ENCODE data around the gene OXCT1.

DNA sequence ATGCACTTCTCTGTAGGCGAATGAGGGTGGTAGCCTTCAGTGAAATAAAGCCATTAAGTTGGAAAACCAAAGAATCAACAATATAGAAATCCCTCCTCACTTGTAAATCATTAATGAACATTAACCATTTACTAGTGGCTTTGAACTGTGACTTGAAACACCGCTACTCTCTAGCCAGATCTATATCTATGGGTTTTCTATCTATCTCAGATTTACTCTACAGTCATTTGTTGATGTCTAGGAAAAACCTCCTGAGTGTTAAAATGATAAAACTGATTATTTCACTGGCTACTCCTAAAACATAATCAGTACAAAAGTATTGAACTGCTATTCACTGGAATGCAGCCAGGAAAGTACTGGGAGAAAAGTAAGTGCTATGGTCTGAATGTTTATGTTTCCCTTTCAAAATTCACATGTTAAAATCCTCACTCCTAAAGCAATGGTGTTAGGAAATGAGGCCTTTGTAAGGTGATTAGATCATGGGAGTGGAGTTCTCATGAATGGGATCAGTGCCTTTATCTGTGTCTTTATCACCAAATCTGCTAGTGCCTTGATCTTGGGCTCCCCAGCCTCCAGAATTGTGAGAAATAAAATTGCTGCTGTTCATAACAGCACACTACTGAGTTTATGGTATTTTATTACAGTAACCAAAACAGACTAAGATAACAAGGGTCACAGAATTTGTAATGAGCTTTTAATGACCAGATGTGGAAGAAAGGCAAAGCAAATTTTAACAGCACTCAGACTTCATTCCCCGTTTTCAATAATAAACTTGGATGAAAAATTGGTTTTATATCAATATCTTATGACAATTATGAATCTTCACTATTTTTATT is 8.6 kb upstream of the OXCT1 start:
- TF ChIP-seq, protein P1, sequence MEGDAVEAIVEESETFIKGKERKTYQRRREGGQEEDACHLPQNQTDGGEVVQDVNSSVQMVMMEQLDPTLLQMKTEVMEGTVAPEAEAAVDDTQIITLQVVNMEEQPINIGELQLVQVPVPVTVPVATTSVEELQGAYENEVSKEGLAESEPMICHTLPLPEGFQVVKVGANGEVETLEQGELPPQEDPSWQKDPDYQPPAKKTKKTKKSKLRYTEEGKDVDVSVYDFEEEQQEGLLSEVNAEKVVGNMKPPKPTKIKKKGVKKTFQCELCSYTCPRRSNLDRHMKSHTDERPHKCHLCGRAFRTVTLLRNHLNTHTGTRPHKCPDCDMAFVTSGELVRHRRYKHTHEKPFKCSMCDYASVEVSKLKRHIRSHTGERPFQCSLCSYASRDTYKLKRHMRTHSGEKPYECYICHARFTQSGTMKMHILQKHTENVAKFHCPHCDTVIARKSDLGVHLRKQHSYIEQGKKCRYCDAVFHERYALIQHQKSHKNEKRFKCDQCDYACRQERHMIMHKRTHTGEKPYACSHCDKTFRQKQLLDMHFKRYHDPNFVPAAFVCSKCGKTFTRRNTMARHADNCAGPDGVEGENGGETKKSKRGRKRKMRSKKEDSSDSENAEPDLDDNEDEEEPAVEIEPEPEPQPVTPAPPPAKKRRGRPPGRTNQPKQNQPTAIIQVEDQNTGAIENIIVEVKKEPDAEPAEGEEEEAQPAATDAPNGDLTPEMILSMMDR (conservative IDR thresholded peaks at IDR 0.05 in 1 of 2, IDR thresholded peaks at IDR 0.05 in 1 of 2; ENCODE audit: extremely low read depth in 1 of 2, insufficient read depth in 1 of 2, low read depth in 1 of 2, low read length in 2 of 2) = no peak
- TF ChIP-seq EZH2 (IDR thresholded peaks at IDR 0.05; ENCODE audit: borderline replicate concordance, low read length) = no peak
